Measurements from ENCODE around the gene CELSR3. TPM values are rescaled to one million over a fixed set of nuclear protein-coding genes. Genes with fewer than 3 reads are reported as not detected.

The CELSR3 gene
- total RNA-seq, 1 experiment from 2014 or later = 23.9 TPM

DNA sequence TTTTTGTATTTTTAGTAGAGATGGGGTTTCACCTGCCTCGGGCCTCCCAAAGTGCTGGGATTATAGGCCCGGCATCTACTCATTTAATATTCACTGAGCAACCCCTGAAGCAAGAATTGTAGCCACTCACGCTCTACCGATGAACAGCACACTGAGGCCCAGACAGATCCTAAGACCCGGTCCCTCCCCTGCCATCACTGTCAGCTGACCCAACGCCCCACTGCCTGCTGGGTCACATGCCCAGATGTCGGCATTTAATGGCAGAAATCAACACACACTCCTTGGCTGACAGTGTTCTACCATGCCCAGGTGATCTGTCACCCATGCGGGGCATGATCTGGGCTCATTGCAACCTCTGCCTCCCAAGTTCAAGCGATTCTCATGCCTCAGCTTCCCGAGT lies 37.9 kb downstream of the CELSR3 start:
- no peak overlapping the region for H2BK20ac ChIP-seq (ENCODE audit: low read depth, low read length, poor library complexity, severe bottlenecking)

More for the DNA sequence above, 37.9 kb downstream of the CELSR3 start:
- H3K27me3 Mint-ChIP-seq (ENCODE audit: low read depth) = peaks cover 1% of the 10 kb centered on the region; the same call in 1 of the 2 replicates
- Histone ChIP-seq H3K79me1 (ENCODE audit: insufficient read depth, low read depth, low read length, poor library complexity, severe bottlenecking) (no peaks in the 10 kb centered on the region), H3K4me1 (ENCODE audit: insufficient read depth, low read length) (no peaks in the 10 kb centered on the region; the same call in 1 of the 2 replicates), H3T11ph (ENCODE audit: low read length) (no peak overlapping the region), H3K18ac (ENCODE audit: insufficient read length, low read depth, low read length) (no peak overlapping the region), H2BK12ac (ENCODE audit: insufficient read length, low read depth, low read length) (no peak overlapping the region), H3K9ac (ENCODE audit: extremely low read depth, insufficient read length, low read length) (no peak overlapping the region), H3K79me2 (ENCODE audit: insufficient read depth, low read length) (no peaks in the 10 kb centered on the region), H2BK5ac (ENCODE audit: insufficient read length, low read length) (no peak overlapping the region), H2BK15ac (ENCODE audit: low read depth, low read length) (no peak overlapping the region), H3K4ac (ENCODE audit: low read depth, low read length) (no peak overlapping the region), H3K4me2 (ENCODE audit: insufficient read depth, insufficient read length, low read length) (no peak overlapping the region), H3K23ac (ENCODE audit: insufficient read length, low read depth, low read length) (no peak overlapping the region), H4K8ac (replicated peaks; ENCODE audit: insufficient read length, low read depth, low read length) (no peak overlapping the region), H3K14ac (ENCODE audit: insufficient read depth, low read length) (no peak overlapping the region), H3K27me3 (ENCODE audit: insufficient read depth, low read length) (no peaks in the 10 kb centered on the region), H2AK5ac (ENCODE audit: insufficient read length, low read length) (no peak overlapping the region), H4K20me1 (ENCODE audit: control insufficient read depth, insufficient read depth, insufficient read length) (no peaks in the 10 kb centered on the region), H4K5ac (ENCODE audit: insufficient read length, low read depth, low read length) (no peak overlapping the region), H3K9me3 (ENCODE audit: control insufficient read depth, low read depth, low read length) (no peaks in the 10 kb centered on the region), H4K91ac (ENCODE audit: insufficient read length, low read depth, low read length) (no peak overlapping the region), H2BK120ac (ENCODE audit: low read depth, low read length, poor library complexity, severe bottlenecking) (no peak overlapping the region), H2AFZ (ENCODE audit: low read length) (no peak overlapping the region), H3K56ac (ENCODE audit: insufficient read length, low read depth, low read length) (no peak overlapping the region), H3K27ac (ENCODE audit: insufficient read length, low read depth, low read length) (no peak overlapping the region), H3K23me2 (ENCODE audit: insufficient read length, low read depth, low read length, poor library complexity, severe bottlenecking) (no peaks in the 10 kb centered on the region)
- peaks cover 5 to 9% of the 10 kb centered on the region in 2 experiments for H3K4me1 Mint-ChIP-seq
- H3K9me3 Mint-ChIP-seq = no peaks in the 10 kb centered on the region
- DNase-seq = no peak
- TF ChIP-seq, protein P1, sequence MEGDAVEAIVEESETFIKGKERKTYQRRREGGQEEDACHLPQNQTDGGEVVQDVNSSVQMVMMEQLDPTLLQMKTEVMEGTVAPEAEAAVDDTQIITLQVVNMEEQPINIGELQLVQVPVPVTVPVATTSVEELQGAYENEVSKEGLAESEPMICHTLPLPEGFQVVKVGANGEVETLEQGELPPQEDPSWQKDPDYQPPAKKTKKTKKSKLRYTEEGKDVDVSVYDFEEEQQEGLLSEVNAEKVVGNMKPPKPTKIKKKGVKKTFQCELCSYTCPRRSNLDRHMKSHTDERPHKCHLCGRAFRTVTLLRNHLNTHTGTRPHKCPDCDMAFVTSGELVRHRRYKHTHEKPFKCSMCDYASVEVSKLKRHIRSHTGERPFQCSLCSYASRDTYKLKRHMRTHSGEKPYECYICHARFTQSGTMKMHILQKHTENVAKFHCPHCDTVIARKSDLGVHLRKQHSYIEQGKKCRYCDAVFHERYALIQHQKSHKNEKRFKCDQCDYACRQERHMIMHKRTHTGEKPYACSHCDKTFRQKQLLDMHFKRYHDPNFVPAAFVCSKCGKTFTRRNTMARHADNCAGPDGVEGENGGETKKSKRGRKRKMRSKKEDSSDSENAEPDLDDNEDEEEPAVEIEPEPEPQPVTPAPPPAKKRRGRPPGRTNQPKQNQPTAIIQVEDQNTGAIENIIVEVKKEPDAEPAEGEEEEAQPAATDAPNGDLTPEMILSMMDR (conservative IDR thresholded peaks at IDR 0.05) = no peak
- H3K36me3 Mint-ChIP-seq (ENCODE audit: insufficient read depth in 1 of 3, low read depth in 3 of 3) = peaks cover 38 to 63% (median 55%) of the 10 kb centered on the region in 3 experiments
- no CpG with 5 or more reads among the region's 10 CpGs for WGBS (ENCODE audit: extremely low coverage, insufficient read length, low lambda C conversion rate)
- no peak overlapping the region for H3K4me3 Mint-ChIP-seq
- H3K27ac Mint-ChIP-seq = 0 out of 7 replicates have a peak overlapping the region, but pooled peaks of 1 of the 3 experiments have one; percentile 39

All from H9 (cell line).